Kidney epithelial cell (primary cell): ENCODE results near the gene CCDC77. TPM values are rescaled to one million over a fixed set of nuclear protein-coding genes. Genes with fewer than 3 reads are reported as not detected.

Experiments used
- DNase-seq: peaks from one replicate; pipeline ENCODE4 v3.0.0-alpha.2; 2010; ENCODE audit warnings: low read depth
- H3K27me3 ChIP-seq: 2 replicates; pipeline ENCODE4 v1.6.0; 2011; ENCODE audit warnings: low read length; ENCODE audit not compliant: control insufficient read depth, insufficient read depth
- H3K36me3 ChIP-seq: 2 replicates; pipeline ENCODE4 v1.5.1; 2011; ENCODE audit warnings: low read length; ENCODE audit not compliant: control insufficient read depth, insufficient read depth
- H3K4me3 ChIP-seq: 2 replicates; pipeline ENCODE4 v1.5.1; 2011; ENCODE audit warnings: low read depth, mild to moderate bottlenecking, control low read depth, low read length
- CTCF ChIP-seq: IDR thresholded peaks from 2 replicates; pipeline ENCODE4 v1.5.1; 2011; ENCODE audit warnings: mild to moderate bottlenecking, moderate library complexity, low read length, control low read depth, inconsistent platforms; ENCODE audit not compliant: insufficient read depth, poor library complexity, severe bottlenecking
- total RNA-seq: library from RNA; depleted of rRNA; stranded (reverse); fragments of >200 nt; gene quantifications from 2 replicates; pipeline ENCODE4 v1.2.3, GENCODE V29; 2015

CCDC77 gene
- total RNA-seq, 1 donor from 2014 or later, result 18.5 TPM

GRCh38 chr12:457676-458075 is 56.2 kb downstream of the CCDC77 start:
- Histone ChIP-seq H3K27me3 (peaks cover 25% of the 10 kb centered on the region), H3K4me3 (no peak overlapping the region), H3K36me3 (no peaks in the 10 kb centered on the region)
- no peak for DNase-seq
- no peak for TF ChIP-seq CTCF

GRCh38 chr12:459050-459429 is 57.6 kb downstream of the CCDC77 start:
- Histone ChIP-seq H3K27me3 (peaks cover 25% of the 10 kb centered on the region), H3K4me3 (no peak overlapping the region)

GRCh38 chr12:459430-460258 is 58.2 kb downstream of the CCDC77 start, which contains the start of gene B4GALNT3:
B4GALNT3 (plus strand) TSS chr12:459939; CDS start chr12:460377, 438 bp downstream.
- peaks cover 24% of the 10 kb centered on the region for H3K27me3 ChIP-seq
- no peak for DNase-seq
- H3K36me3 ChIP-seq, result no peaks in the 10 kb centered on the region
- peak within 1 kb of the TSS; percentile 48 for H3K4me3 ChIP-seq
- TF ChIP-seq CTCF, result no peak

More at GRCh38 chr12:459050-459429, 57.6 kb downstream of the CCDC77 start:
- DNase-seq, result no peak
- no peak for TF ChIP-seq CTCF
- no peaks in the 10 kb centered on the region for H3K36me3 ChIP-seq

DNA sequence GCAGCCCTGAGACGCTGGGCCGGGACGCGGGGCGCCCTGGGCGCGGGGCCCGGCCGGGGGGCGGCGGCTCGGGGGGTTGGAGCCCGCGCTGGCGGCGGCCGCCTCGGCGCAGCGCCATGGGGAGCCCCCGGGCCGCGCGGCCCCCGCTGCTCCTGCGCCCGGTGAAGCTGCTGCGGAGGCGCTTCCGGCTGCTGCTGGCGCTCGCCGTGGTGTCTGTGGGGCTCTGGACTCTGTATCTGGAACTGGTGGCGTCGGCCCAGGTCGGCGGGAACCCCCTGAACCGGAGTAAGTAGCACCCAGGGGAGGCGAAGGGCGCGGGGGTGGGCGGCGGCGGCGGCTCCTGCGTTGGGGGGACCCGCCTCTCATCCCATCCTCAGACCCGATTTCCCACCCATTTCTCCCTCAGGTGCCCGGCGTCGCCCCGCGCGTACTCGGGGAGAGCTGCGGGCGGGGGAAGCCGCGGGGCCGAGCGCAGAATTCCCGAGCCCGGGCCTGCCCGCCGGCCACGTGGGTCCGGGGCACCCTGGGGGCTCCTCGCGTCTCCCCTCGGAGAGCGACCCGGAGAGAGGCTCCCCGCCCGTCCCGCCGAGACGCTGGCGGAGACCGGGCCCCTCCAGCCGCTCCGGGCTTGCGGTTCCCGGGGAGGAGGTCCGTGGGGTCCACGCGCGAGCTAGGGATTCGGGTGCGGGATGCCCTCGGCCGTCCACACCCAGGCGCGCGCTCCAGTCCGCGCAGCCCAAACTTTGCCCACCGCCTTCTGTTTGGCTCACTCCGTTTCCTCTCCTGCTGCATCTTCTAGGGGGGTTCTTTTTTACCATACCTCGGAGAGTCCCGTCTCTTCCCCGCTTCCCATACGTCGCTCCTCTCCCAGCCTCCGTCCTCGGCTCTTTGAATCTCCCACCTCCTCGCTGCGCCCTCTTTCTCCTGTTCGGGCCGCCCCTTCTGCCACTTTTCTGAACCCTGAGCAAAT is 59.1 kb downstream of the CCDC77 start:
- no peak for TF ChIP-seq CTCF
- peaks cover 20% of the 10 kb centered on the region for H3K27me3 ChIP-seq
- peak overlapping the region; percentile 48 for H3K4me3 ChIP-seq
- DNase-seq, result no peak
- no peaks in the 10 kb centered on the region for H3K36me3 ChIP-seq

DNA sequence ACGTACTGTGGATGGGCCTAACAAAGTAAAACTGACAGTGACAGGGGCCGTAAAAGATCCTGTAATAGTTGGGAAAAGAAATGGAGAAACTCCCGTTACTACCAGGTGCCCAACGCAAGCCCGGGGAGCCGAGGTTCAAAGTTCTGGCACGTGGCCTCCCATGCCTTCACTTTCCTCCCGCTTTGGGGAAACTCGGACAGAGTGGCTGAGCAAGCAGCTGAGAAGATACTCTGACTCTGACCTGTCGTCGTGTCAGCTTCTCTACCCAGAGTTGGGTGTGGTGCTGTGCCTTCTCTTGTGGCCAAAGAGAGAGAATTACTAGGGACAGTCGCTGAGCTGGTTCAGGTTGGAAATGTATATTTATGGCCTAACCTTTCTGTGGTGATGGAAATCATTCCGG is 60.0 kb downstream of the CCDC77 start:
- no peak overlapping the region for H3K4me3 ChIP-seq
- no peak for TF ChIP-seq CTCF
- H3K36me3 ChIP-seq, result no peaks in the 10 kb centered on the region
- H3K27me3 ChIP-seq, result peaks cover 20% of the 10 kb centered on the region
- no peak for DNase-seq
